NCI-H2171 (cell line): ENCODE data around the gene SERTAD3.
"Not testable (repeated sequence)": the region's sequence is repeated elsewhere in the genome, so short reads cannot be mapped to it uniquely, and the experiment has no call there.

Experiments used
- DNase-seq: peaks from one replicate; lab custom pipeline; 2025; lab: John Stamatoyannopoulos, UW

Gene SERTAD3, protein sequence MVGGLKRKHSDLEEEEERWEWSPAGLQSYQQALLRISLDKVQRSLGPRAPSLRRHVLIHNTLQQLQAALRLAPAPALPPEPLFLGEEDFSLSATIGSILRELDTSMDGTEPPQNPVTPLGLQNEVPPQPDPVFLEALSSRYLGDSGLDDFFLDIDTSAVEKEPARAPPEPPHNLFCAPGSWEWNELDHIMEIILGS

GRCh38 chr19:40444000-40444824 is at the start of gene SERTAD3:
Gene SERTAD3, minus strand, starts transcription at chr19:40444335. Its CDS starts 2,255 bp downstream, at chr19:40442080.
- peak; percentile 96 for DNase-seq

- DNase-seq: no peak
Observed at GRCh38 chr19:40493778-40494177, 49.6 kb upstream of the SERTAD3 start.

DNA sequence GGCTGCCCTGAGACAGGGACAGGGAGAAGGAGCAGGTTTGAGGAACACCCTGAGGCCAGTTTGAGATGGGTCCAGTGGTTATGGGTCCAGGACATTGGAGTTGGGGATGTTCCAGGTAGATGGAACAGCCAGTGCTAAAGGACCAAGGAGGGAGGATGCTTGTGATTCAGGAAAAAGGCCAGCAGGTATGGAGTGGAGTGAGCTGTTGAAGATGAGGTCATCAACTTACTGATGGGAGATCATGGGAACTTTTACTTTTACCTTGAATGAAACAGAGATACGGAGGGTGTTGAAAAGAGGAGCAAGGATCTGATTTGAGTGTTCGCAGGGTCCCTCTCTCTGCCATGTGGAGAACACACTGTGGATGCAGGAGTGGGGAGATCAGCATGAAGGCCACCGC is 48.1 kb upstream of the SERTAD3 start:
- no peak for DNase-seq

GRCh38 chr19:40489882-40490230 is 45.7 kb upstream of the SERTAD3 start:
- no peak for DNase-seq

- no peak for DNase-seq
Observed at GRCh38 chr19:40486017-40486416, 41.9 kb upstream of the SERTAD3 start.

GRCh38 chr19:40475878-40476644 is 31.9 kb upstream of the SERTAD3 start:
- DNase-seq: not testable (repeated sequence)

DNA sequence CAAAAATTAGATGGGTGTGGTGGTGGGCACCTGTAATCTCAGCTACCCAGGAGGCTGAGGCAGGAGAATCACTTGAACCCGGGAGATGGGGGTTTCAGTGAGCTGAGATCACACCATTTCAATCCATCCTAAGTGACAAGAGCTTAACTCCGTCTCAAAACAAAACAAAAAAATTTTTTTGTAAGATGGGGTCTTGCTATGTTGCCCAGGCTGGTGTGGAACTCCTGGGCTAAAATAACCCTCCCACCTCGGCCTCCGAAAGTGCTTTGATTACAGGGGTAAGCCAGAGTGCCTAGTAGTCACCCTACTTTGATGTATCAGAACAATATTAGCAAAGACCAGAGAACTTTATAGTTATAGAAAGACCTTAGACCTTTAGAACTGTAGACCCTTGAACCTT is 30.6 kb upstream of the SERTAD3 start:
- DNase-seq: no peak

DNA sequence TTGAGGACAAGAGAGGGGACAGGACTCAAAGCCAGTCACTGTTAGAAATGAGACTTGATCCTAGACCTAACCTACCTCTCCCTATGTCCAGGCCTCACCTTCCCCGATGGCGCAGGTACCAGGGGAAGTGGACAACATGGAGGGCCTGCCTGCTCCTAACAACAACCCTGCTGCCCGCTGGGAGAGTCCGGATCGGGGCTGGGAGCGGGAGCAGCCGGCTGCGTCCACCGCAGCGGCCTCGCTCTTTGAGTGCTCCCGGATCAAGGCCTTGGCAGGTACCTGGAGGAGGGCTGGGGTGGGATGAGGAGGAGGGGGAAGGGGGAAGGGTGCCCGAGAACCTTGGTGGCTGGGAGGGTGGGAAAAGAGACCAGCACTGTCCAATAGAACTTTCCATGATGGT is 28.4 kb upstream of the SERTAD3 start:
- DNase-seq: no peak

GRCh38 chr19:40471111-40471510 is 27.0 kb upstream of the SERTAD3 start:
- no peak for DNase-seq

DNA sequence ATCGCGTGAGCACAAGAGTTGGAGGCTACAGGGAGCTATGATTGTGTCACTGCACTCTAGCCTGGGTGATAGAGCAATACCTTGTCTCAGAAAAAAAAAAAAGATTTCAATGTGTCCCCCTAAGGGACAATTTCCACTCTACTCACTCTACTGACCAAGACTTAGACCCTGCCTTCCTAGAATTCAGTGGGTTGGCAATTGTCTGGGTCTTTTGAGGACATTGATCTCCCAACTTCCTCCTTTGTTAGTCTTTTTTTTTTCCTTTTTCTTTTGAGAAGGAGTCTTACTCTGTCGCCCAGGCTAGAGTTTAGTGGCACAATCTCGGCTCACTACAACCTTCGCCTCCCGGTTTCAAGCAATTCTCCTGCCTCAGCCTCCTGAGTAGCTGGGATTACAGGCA is 24.9 kb upstream of the SERTAD3 start:
- no peak for DNase-seq

DNA sequence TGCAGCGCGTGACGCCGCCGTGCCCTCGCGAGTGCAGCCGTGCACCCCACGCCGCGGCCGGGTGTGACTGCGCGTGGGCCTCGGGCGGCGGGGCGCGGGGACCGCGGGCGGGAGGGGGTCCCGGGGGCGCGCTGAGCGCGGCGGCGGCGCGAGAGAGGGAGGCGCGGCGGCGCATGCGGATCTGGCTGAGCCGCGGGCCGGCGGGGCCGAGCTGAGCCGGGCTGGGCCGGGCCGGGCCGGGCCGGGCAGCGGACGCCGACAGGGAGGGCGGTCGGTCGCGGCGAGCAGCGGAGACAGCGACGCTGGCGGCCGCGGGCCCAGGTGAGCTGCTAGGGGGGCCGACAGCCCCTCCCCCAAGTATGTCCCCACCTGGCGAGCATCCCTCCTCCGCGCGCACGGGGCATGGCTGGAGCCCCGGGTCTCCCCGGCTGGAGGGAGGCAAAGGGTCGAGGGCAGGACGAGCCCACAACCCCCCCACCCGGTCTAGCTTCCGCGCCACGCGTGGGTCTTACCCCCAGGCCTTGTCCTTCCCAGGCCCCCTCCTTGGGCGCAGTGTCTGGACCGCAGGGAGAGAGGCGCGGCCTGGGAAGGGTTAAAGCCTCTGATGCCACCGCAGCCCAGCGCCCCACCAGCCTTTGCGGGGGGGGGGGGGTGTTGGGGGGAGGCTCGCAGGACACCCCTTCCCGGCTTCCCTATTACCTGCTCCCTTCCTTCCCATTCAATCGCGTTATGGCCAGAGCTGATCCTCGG is 23.0 kb upstream of the SERTAD3 start, which contains the start of gene SPTBN4:
SPTBN4 (plus strand) TSS at position 17 of the 750 bp plus-strand sequence. CDS start 5,621 bp downstream, outside the sequence.
- DNase-seq: no peak

- no peak for DNase-seq
Observed at GRCh38 chr19:40466219-40466984, 22.3 kb upstream of the SERTAD3 start.

DNA sequence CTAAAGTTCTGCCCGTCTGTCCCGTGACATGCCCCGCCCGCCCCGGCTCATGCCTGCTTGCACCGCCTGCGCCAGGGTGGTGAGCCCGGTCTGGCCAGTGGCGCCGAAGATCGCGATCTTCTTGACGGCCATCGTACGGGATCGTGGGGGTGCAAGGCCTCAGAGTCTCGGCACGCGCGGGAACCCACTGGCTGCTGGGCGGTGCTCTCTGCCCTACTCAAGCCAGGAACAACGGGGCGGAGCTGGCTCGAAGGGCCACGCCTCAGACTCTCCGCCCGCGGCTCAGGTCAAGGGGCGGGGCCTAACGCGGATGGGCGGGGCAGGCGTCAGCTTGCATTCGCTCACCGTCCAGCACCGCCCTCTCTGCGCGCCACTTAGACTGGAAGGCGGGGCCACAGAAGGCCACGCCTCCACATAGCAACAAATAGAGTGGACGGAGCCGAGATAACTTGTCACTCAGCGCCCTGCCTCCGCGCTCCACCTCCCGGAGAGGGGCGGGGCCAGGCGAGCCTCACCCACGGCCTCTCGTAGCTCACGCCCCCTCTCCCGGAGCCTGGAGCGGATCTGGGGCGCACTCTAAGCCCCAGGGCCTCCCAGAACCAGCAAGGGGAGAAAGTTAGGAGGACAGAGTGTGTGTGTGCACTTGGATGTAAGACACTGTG is 21.6 kb upstream of the SERTAD3 start, which contains the start of gene BLVRB:
BLVRB (minus strand) TSS at position 189 of the 662 bp plus-strand sequence; CDS start at position 132, 57 bp downstream.
- peak; percentile 95 for DNase-seq

GRCh38 chr19:40465025-40465556 is 21.0 kb upstream of the SERTAD3 start:
- DNase-seq: no peak

DNA sequence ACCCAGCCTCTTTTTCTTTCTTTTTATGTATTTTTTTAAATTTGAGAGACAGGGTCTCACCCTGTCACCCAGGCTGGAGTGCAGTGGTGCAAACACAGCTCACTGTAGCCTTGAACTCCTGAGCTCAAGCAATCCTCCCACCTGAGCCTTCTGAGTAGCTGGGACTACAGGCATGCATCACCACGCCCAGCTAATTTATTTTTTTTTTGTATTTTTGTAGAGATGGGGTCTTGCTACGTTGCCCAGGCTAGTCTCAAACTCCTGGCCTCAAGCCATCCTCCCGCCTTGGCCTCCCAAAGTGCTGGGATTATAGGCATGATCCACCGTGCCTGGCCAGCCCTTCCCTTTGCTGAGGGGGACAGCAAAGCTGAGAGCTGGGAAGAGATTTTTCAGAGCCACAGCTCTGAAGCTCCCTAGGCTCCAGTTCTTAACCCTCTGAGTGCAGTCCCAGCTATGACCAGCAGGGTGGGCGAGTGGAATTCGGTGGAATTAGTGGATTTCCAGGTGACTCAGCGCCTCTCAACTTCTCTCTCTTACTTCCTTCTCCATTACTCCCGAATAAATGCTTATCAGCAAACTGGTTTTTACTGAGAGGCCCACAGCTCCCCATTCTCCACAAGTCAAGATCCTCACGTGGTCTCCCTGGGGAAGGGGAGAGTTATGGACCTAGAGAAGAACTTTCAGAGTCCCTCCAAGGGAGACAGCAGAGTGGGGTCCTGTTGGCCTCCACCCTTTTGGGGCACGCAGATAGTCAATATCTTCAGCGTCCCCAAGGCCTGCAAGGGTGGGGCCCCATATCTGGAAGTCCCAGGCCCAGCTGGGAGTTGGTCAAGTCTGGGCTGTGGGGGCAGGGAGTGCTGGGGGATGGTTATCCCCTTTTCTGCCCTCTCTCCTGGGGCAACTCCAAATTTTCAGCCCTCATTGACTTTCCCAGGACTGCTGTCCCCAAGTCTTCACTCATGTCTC is 20.2 kb upstream of the SERTAD3 start:
- DNase-seq: peak; percentile 43

GRCh38 chr19:40463587-40464037 is 19.5 kb upstream of the SERTAD3 start:
- DNase-seq: not testable (repeated sequence)

DNA sequence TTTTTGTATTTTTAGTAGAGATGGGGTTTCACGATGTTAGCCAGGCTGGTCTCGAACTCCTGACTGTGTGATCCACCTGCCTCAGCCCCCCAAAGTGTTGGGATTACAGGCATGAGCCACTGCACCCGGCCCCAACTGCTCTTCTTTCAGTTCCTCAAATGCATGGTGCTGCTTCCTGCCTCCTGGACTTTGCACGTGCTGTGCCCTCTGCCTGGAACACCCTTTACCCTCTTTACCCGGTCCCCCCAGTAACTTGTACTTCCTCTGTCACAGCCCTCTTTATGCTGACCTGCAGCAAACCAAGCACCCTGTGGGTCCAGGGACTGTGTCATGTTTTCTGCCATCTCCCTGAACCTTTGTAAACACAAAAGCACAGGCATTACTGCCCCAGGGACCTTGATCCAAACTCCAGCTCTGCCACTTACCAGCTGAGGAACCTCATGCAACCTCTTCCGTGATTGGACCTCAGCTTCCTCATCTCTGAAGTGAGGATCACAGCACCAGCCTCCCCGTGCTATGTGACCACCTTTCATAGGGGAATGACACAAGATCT is 17.6 kb upstream of the SERTAD3 start:
- no peak for DNase-seq

DNA sequence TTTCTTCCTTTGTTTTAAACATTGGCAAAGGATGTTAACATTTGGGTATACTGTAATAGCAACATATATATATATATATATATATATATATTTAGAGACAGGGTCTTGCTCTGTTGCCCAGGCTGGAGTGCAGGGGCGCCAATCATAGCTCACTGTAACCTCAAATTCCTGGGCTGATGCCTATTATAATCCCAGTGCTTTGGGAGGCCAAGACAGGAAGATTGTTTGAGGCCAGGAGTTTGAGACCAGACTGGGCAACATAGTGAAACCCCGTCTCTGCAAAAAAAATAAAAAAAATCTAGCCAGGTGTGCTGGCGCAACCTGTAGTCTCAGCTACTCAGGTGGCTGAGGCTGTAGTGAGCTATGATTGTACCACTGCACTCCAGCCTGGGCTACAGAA is 16.1 kb upstream of the SERTAD3 start:
- no peak for DNase-seq

DNA sequence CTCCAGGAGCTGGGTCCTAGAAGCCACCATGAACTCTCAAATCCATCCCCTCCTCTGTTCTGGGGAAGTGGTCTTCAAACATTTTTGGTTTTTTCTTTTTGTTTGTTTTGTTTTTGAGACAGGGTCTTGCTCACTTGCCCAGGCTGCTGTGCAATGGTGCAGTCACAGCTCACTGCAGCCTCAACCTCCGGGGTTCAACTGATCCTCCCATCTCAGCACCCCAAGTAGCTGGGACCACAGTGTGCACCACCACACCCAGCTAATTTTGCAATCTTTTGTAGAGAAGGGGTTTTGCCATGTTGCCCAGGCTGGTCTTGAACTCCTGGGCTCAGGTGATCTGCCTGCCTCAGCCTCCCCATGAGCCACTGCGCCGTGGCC is 14.5 kb upstream of the SERTAD3 start:
- DNase-seq: no peak
